IMR-90 (cell line): ENCODE measurements around the gene PLBD1. TPM values are rescaled to one million over a fixed set of nuclear protein-coding genes. Genes with fewer than 3 reads are reported as not detected.

Source experiments
- ATAC-seq: fragments of 200-7000 bp; cut with Tn5 transposase; 2 replicates; pipeline ENCODE4 v1.9.1; 2020; ENCODE audit warnings: low read depth, mild to moderate bottlenecking, moderate library complexity
- BruUV-seq: library from RNA; stranded (reverse); fragments of 400-500 nt; replicated peaks from 2 replicates; lab custom pipeline; 2021; lab: Mats Ljungman, UMichigan
- CTCF ChIA-PET: fragments of 300-600 bp; formaldehyde crosslinking; extraction: SDS; loops from one replicate; lab custom pipeline; 2021; ENCODE audit warnings: antibody characterized with exemption; lab: Yijun Ruan, JAX
- POLR2A ChIA-PET: fragments of 300-600 bp; sonication (Branson Sonifier 250); formaldehyde crosslinking; loops from one replicate; lab custom pipeline; 2022; ENCODE audit warnings: antibody characterized with exemption; ENCODE audit not compliant: unreplicated experiment; lab: Charles Lee
- DNase-seq: peaks from one replicate; pipeline ENCODE4 v3.0.0; 2013
- H2AFZ ChIP-seq: replicated peaks from 2 replicates; pipeline ENCODE3; 2013; ENCODE audit warnings: low read length, mild to moderate bottlenecking; ENCODE audit not compliant: poor library complexity
- H2AK5ac ChIP-seq: 2 replicates; pipeline ENCODE4 v1.6.1; 2013; ENCODE audit warnings: low read depth, low read length, inconsistent platforms
- H2AK9ac ChIP-seq: replicated peaks from 2 replicates; pipeline ENCODE3; 2013; ENCODE audit warnings: mild to moderate bottlenecking, low read depth, low read length, moderate library complexity; ENCODE audit not compliant: poor library complexity
- H2BK120ac ChIP-seq: 2 replicates; pipeline ENCODE4 v1.6.1; 2013; ENCODE audit warnings: low read depth, low read length, inconsistent platforms
- H2BK15ac ChIP-seq: 3 replicates; pipeline ENCODE4 v1.6.1; 2013; ENCODE audit warnings: low read depth, low read length, inconsistent platforms
- H2BK20ac ChIP-seq: 2 replicates; pipeline ENCODE4 v1.6.1; 2013; ENCODE audit warnings: low read depth, mild to moderate bottlenecking, inconsistent platforms, low read length, moderate library complexity
- H2BK5ac ChIP-seq: 2 replicates; pipeline ENCODE4 v1.6.1; 2013; ENCODE audit warnings: mild to moderate bottlenecking, low read depth, low read length, inconsistent platforms; ENCODE audit not compliant: poor library complexity, severe bottlenecking
- H3K14ac ChIP-seq: replicated peaks from 2 replicates; pipeline ENCODE4 v1.6.1; 2013; ENCODE audit warnings: low read depth, low read length, inconsistent platforms
- H3K18ac ChIP-seq: 2 replicates; pipeline ENCODE4 v1.6.1; 2013; ENCODE audit warnings: low read depth, low read length, control low read depth
- H3K23ac ChIP-seq: 2 replicates; pipeline ENCODE4 v1.6.1; 2013; ENCODE audit warnings: low read depth, low read length, inconsistent platforms
- H3K27ac ChIP-seq: 2 replicates; pipeline ENCODE4 v1.5.1; 2013; ENCODE audit warnings: mild to moderate bottlenecking, control low read depth, low read length; ENCODE audit not compliant: insufficient read depth
- H3K27me3 ChIP-seq: 2 replicates; pipeline ENCODE4 v1.6.1; 2013; ENCODE audit warnings: low read length; ENCODE audit not compliant: control insufficient read depth, insufficient read depth
- H3K36me3 ChIP-seq: 2 replicates; pipeline ENCODE4 v1.6.1; 2013; ENCODE audit warnings: low read length, mixed read lengths; ENCODE audit not compliant: control insufficient read depth, insufficient read depth
- H3K4ac ChIP-seq: 2 replicates; pipeline ENCODE4 v1.6.1; 2013; ENCODE audit warnings: low read depth, low read length, inconsistent platforms
- H3K4me1 ChIP-seq: 2 replicates; pipeline ENCODE4 v1.6.1; 2013; ENCODE audit warnings: low read length, mixed read lengths; ENCODE audit not compliant: control insufficient read depth, insufficient read depth
- H3K4me2 ChIP-seq: 2 replicates; pipeline ENCODE4 v1.6.1; 2013; ENCODE audit warnings: low read depth, mild to moderate bottlenecking, control low read depth, low read length, moderate library complexity
- H3K4me3 ChIP-seq: 2 replicates; pipeline ENCODE4 v1.5.1; 2013; ENCODE audit warnings: low read depth, mild to moderate bottlenecking, control low read depth, low read length, moderate library complexity; ENCODE audit not compliant: insufficient read depth
- H3K56ac ChIP-seq: 2 replicates; pipeline ENCODE4 v1.6.1; 2013; ENCODE audit warnings: low read length, inconsistent platforms; ENCODE audit not compliant: insufficient read depth; ENCODE audit errors: extremely low read depth
- H3K79me1 ChIP-seq, 2 experiments: 2 replicates each; pipeline ENCODE4 v1.6.1; 2013; ENCODE audit warnings: low read length in 2 of 2, inconsistent platforms in 1 of 2, low read depth in 1 of 2
- H3K9ac ChIP-seq: 2 replicates; pipeline ENCODE4 v1.6.1; 2013; ENCODE audit warnings: low read depth, low read length, control low read depth
- H3K9me1 ChIP-seq: 2 replicates; pipeline ENCODE4 v1.6.1; 2013; ENCODE audit warnings: low read length, inconsistent platforms; ENCODE audit not compliant: insufficient read depth
- H3K9me3 ChIP-seq: 2 replicates; pipeline ENCODE4 v1.6.1; 2013; ENCODE audit warnings: low read length; ENCODE audit not compliant: control insufficient read depth, insufficient read depth
- H4K20me1 ChIP-seq: 2 replicates; pipeline ENCODE4 v1.6.1; 2013; ENCODE audit warnings: low read length, inconsistent platforms; ENCODE audit not compliant: insufficient read depth
- H4K5ac ChIP-seq: 2 replicates; pipeline ENCODE4 v1.6.1; 2013; ENCODE audit warnings: mild to moderate bottlenecking, low read depth, low read length, control low read depth
- H4K8ac ChIP-seq, 2 experiments: 2 replicates each; pipeline ENCODE4 v1.6.1; 2013; ENCODE audit warnings: low read depth in 2 of 2, low read length in 2 of 2, control low read depth in 1 of 2, inconsistent platforms in 1 of 2
- H4K91ac ChIP-seq: 2 replicates; pipeline ENCODE4 v1.6.1; 2013; ENCODE audit warnings: low read depth, low read length, inconsistent platforms; ENCODE audit not compliant: insufficient read depth
- BHLHE40 ChIP-seq: fragments of 150-350 bp; IDR thresholded peaks from 2 replicates; pipeline ENCODE4 v1.6.1; 2016; ENCODE audit warnings: mild to moderate bottlenecking, low read depth, low read length
- CEBPB ChIP-seq: IDR thresholded peaks from 2 replicates; pipeline ENCODE4 v1.6.1; 2012; ENCODE audit warnings: low read depth, low read length, improper control_type of control experiment
- CHD1 ChIP-seq: IDR thresholded peaks from 2 replicates; pipeline ENCODE4 v1.6.1; 2012; ENCODE audit warnings: low read depth, low read length, improper control_type of control experiment
- CTCF ChIP-seq: conservative IDR thresholded peaks from 2 replicates; pipeline ENCODE4 v1.5.1; 2012; ENCODE audit warnings: mild to moderate bottlenecking, low read depth, low read length, improper control_type of control experiment
- ELK1 ChIP-seq: fragments of 150-350 bp; IDR thresholded peaks from 2 replicates; pipeline ENCODE4 v1.6.1; 2016; ENCODE audit warnings: low read depth, mild to moderate bottlenecking, low read length, moderate library complexity, borderline replicate concordance
- FOS ChIP-seq: fragments of 150-350 bp; IDR thresholded peaks from 2 replicates; pipeline ENCODE4 v1.6.1; 2016; ENCODE audit warnings: low read depth, low read length
- MAFK ChIP-seq: IDR thresholded peaks from 2 replicates; pipeline ENCODE4 v1.6.1; 2012; ENCODE audit warnings: low read depth, low read length, improper control_type of control experiment
- MAZ ChIP-seq: IDR thresholded peaks from 2 replicates; pipeline ENCODE4 v1.6.1; 2012; ENCODE audit warnings: low read depth, mild to moderate bottlenecking, low read length, improper control_type of control experiment, moderate library complexity, borderline replicate concordance
- MXI1 ChIP-seq: IDR thresholded peaks from 2 replicates; pipeline ENCODE4 v1.6.1; 2012; ENCODE audit warnings: low read depth, mild to moderate bottlenecking, low read length, moderate library complexity, borderline replicate concordance
- NFE2L2 ChIP-seq: fragments of 150-350 bp; IDR thresholded peaks from 2 replicates; pipeline ENCODE4 v1.6.1; 2016; ENCODE audit warnings: low read depth, mild to moderate bottlenecking, low read length
- POLR2A ChIP-seq: IDR thresholded peaks from 2 replicates; pipeline ENCODE4 v1.6.1; 2012; ENCODE audit warnings: mild to moderate bottlenecking, low read depth, low read length
- RAD21 ChIP-seq: IDR thresholded peaks from 2 replicates; pipeline ENCODE4 v1.6.1; 2012; ENCODE audit warnings: low read length, improper control_type of control experiment
- RCOR1 ChIP-seq: IDR thresholded peaks from 2 replicates; pipeline ENCODE4 v1.6.1; 2012; ENCODE audit warnings: mild to moderate bottlenecking, low read length, improper control_type of control experiment; ENCODE audit not compliant: insufficient replicate concordance
- RFX5 ChIP-seq: IDR thresholded peaks from 2 replicates; pipeline ENCODE4 v1.8.0; 2012; ENCODE audit warnings: low read depth, mild to moderate bottlenecking, low read length, moderate library complexity
- SMC3 ChIP-seq: fragments of 150-350 bp; IDR thresholded peaks from 2 replicates; pipeline ENCODE4 v1.6.1; 2016; ENCODE audit warnings: low read depth, mild to moderate bottlenecking, antibody characterized with exemption, low read length, moderate library complexity
- USF2 ChIP-seq: fragments of 150-350 bp; IDR thresholded peaks from 2 replicates; pipeline ENCODE4 v1.6.1; 2017; ENCODE audit warnings: mild to moderate bottlenecking, antibody characterized with exemption, low read length, low read depth
- WGBS, 2 experiments: methylation state at CpG; one replicate each; pipeline versions ENCODE4 v1.1.5 to v1.1.7; 2013; ENCODE audit warnings: missing lambda C conversion rate in 2 of 2; ENCODE audit not compliant: insufficient read length in 1 of 2; ENCODE audit errors: extremely low coverage in 2 of 2; 5-methylcytosine and 5-hydroxymethylcytosine counted together
- dilution Hi-C: fragments of 300-500 bp; cut with HindIII; formaldehyde crosslinking; loops from one replicate; pipeline ENCODE4 v1.14.3; 2018; ENCODE audit warnings: low sequenced_read_pairs; ENCODE audit not compliant: unreplicated experiment
- in situ Hi-C: fragments of 300-500 bp; cut with MboI; formaldehyde crosslinking; loops from 3 replicates; pipeline ENCODE4 v1.14.3; 2019; ENCODE audit warnings: low sequenced_read_pairs, inconsistent platforms, mixed read lengths
- intact Hi-C: fragments of 100-400 bp; cut with micrococcal nuclease; formaldehyde crosslinking; loops from 2 replicates; pipeline ENCODE4 v1.10.0; 2022
- polyA plus RNA-seq, 3 experiments: library from polyadenylated mRNA; depleted of rRNA; stranded (reverse); fragments of >200 nt; gene quantifications; 2 replicates each; pipeline ENCODE4 v1.2.3, GENCODE V29; 2012; ENCODE audit warnings: low replicate concordance in 1 of 3
- total RNA-seq: library from RNA; depleted of rRNA; stranded (reverse); fragments of >200 nt; gene quantifications from 2 replicates; pipeline ENCODE4 v1.2.3, GENCODE V29; 2012

PLBD1 gene
- total and polyA plus RNA-seq, 2 of the 4 experiments (the other 2 are of a cell fraction), result under 0.01 TPM; not detected in 1

- intact Hi-C loops (no loop called here), in situ Hi-C loops (loop anchor here (10.0 kb wide), 1 partner anchor 377 kb away; no protein-coding TSS in a partner anchor), dilution Hi-C loops (no loop called here)
- H4K91ac ChIP-seq, result no peak overlapping the region
- no peak overlapping the region for H2BK120ac ChIP-seq
- no peak overlapping the region for H3K4me2 ChIP-seq
- no peak overlapping the region for H3K14ac ChIP-seq
- H3K9ac ChIP-seq, result no peak overlapping the region
- H2AK9ac ChIP-seq, result no peak overlapping the region
- H4K8ac ChIP-seq, result no peak overlapping the region
- H3K9me1 ChIP-seq, result no peaks in the 10 kb centered on the region
- H2BK5ac ChIP-seq, result no peak overlapping the region
- no peaks in the 10 kb centered on the region for H3K4me1 ChIP-seq
- H2BK20ac ChIP-seq, result no peak overlapping the region
- no peaks in the 10 kb centered on the region for H3K9me3 ChIP-seq
- H3K36me3 ChIP-seq, result no peaks in the 10 kb centered on the region
- ChIA-PET POLR2A (no interaction called here), CTCF (interaction anchor here (1.0 kb wide), 1 partner anchor 17 kb away, joined by 3 read pairs; no protein-coding TSS in a partner anchor)
- no peaks in the 10 kb centered on the region for H3K79me1 ChIP-seq
- H3K56ac ChIP-seq, result no peak overlapping the region
- no peak overlapping the region for H3K23ac ChIP-seq
- no peak for DNase-seq
- H3K27me3 ChIP-seq, result no peaks in the 10 kb centered on the region
- no peak overlapping the region for H3K18ac ChIP-seq
- H3K4me3 ChIP-seq, result no peak overlapping the region
- no peak overlapping the region for H2AFZ ChIP-seq
- H2AK5ac ChIP-seq, result no peak overlapping the region
- H3K4ac ChIP-seq, result no peak overlapping the region
- ATAC-seq, result no peak
- H2BK15ac ChIP-seq, result no peak overlapping the region
- no peak for TF ChIP-seq MAZ
- TF ChIP-seq MAFK, result no peak
- no peak for TF ChIP-seq ELK1
- no peak for TF ChIP-seq USF2
- no peak for TF ChIP-seq CHD1
- no peak for TF ChIP-seq POLR2A
- no peak for TF ChIP-seq RAD21
- no peak for TF ChIP-seq FOS
- no peak for TF ChIP-seq NFE2L2
- TF ChIP-seq SMC3, result no peak
- no peak for TF ChIP-seq RCOR1
- no peak for TF ChIP-seq CEBPB
- TF ChIP-seq CTCF, result no peak
- TF ChIP-seq MXI1, result no peak
- TF ChIP-seq BHLHE40, result no peak
- TF ChIP-seq RFX5, result no peak
- no peak overlapping the region for H4K5ac ChIP-seq
- H4K20me1 ChIP-seq, result no peaks in the 10 kb centered on the region
- no peak overlapping the region for H3K27ac ChIP-seq
- no CpG with 5 or more reads among the region's 3 CpGs for WGBS, 2 experiments
- no TSS peak for BruUV-seq
These were observed 44.0 kb upstream of the PLBD1 start for GRCh38 chr12:14611640-14612203.
